ENCODE measurements around the gene RAD51B.

DNA sequence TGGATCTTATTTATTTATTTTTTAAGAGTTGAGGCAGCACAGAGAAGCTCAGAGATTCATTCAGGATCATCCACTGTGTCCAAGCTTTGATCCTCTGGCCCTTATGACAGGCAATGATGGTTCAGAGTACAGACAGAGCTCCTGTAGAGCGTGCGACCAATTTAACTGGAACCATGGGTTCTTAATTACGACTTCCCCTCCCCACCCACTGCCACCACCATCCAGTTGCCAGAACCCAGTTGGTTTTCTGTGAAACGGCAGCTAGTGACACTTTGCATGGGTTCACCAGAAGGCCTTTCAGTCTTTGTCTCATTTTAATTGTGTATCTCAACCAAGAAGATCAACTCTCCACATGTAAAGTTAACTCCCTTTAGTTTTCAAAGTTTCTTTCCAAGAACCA, 495.1 kb downstream of the RAD51B start:
- TF ChIP-seq, protein P1, sequence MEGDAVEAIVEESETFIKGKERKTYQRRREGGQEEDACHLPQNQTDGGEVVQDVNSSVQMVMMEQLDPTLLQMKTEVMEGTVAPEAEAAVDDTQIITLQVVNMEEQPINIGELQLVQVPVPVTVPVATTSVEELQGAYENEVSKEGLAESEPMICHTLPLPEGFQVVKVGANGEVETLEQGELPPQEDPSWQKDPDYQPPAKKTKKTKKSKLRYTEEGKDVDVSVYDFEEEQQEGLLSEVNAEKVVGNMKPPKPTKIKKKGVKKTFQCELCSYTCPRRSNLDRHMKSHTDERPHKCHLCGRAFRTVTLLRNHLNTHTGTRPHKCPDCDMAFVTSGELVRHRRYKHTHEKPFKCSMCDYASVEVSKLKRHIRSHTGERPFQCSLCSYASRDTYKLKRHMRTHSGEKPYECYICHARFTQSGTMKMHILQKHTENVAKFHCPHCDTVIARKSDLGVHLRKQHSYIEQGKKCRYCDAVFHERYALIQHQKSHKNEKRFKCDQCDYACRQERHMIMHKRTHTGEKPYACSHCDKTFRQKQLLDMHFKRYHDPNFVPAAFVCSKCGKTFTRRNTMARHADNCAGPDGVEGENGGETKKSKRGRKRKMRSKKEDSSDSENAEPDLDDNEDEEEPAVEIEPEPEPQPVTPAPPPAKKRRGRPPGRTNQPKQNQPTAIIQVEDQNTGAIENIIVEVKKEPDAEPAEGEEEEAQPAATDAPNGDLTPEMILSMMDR (IDR thresholded peaks at IDR 0.05) = no peak
- TF ChIP-seq POLR2A (IDR thresholded peaks at IDR 0.05) (no peak), EP300 (IDR thresholded peaks at IDR 0.05) (no peak), POLR2AphosphoS5 (IDR thresholded peaks at IDR 0.05) (no peak)
